Measurements from ENCODE around the gene NELFB. TPM values are rescaled to one million over a fixed set of nuclear protein-coding genes. Genes with fewer than 3 reads are reported as not detected.

The NELFB gene
- total and polyA plus RNA-seq, 9 of the 15 experiments (the other 6 are each of a cell fraction or from before 2014, with no cell fraction given): 0.24 to 84.0 (median 29.7) TPM

DNA sequence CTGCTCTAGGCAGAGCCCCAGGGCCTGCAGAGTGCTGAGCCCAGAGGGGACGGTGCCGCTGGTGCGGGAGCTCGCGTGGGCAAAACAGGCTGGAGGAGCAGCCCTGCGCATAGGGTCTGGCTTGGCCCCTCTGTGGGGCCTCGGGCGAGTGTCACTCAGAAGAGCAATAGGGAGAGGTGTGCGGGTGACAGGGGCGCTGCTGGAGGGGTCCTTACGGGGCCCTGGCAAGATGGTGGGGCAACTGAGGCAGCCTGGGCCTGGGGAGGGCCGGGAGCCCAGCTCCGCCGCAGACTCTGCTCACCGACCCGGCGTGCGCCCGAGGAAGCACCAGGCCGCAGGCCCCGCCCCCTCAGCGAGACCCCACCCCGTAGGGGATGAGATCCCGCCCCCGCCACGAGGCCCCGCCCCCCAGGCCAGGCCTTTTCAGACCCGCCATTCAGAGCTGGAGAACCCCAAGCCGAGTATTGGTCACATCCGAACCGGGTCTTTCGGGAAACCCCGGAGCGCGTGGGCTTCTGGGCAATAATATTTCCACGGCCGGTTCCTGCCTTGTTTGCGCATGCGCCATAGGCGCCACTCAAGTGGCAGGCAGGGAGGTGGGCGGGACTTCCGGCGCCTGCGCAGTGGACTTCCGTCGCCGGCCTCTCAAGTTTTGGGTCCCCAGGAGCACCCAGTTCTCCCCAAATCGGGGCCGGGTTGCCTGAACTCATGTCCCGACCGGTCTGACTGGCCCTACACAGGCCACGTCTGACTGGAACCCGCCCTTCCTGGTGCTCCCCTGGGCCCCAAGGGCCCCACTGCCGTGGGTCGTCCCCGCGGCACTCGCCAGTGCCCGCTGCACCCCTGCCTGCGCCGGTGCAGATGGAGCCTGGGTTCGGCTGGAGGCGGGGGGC lies 31.8 kb upstream of the NELFB start (continued):
- TF ChIP-seq IRF9 (tag; IDR thresholded peaks at IDR 0.05): no peak
- TF ChIP-seq HIVEP1 (CRISPR knock-in tag; IDR thresholded peaks at IDR 0.05): no peak
- TF ChIP-seq MAFF (IDR thresholded peaks at IDR 0.05; ENCODE audit: low read length): no peak
- TF ChIP-seq MAZ (CRISPR knock-in tag; conservative IDR thresholded peaks at IDR 0.05 in 1 of 2, IDR thresholded peaks at IDR 0.05 in 1 of 2): peak; percentile 16 to 50; a peak in 3 of 4 replicates
- peak; percentile 97 for TF ChIP-seq NRF1 (conservative IDR thresholded peaks at IDR 0.05 in 1 of 2, IDR thresholded peaks at IDR 0.05 in 1 of 2)
- TF ChIP-seq MGA (IDR thresholded peaks at IDR 0.05): peak; percentile 28; the same call in 1 of the 2 replicates
- TF ChIP-seq SP1 (CRISPR knock-in tag; IDR thresholded peaks at IDR 0.05): peak; percentile 65
- peak in 1 of 2 experiments; percentile 25; a peak in 2 of 4 replicates for TF ChIP-seq TBL1XR1 (IDR thresholded peaks at IDR 0.05; ENCODE audit: low read length in 2 of 2)
- no peak for TF ChIP-seq PTRF (tag; IDR thresholded peaks at IDR 0.05)
- peak; percentile 58 for TF ChIP-seq TBP (optimal IDR thresholded peaks at IDR 0.05; ENCODE audit: low read depth, low read length)
- TF ChIP-seq ZNF561 (CRISPR knock-in tag; conservative IDR thresholded peaks at IDR 0.05): no peak
- 0 out of 2 replicates have a peak, but pooled peaks have one; percentile 27 for TF ChIP-seq ETV5 (CRISPR knock-in tag; IDR thresholded peaks at IDR 0.05; ENCODE audit: low read depth)
- TF ChIP-seq CREM (IDR thresholded peaks at IDR 0.05; ENCODE audit: low read depth): peak; percentile 65; the same call in 1 of the 2 replicates
- no peak for TF ChIP-seq ILK (tag; IDR thresholded peaks at IDR 0.05; ENCODE audit: borderline replicate concordance, low read depth)
- 0 out of 2 replicates have a peak, but pooled peaks have one; percentile 68 for TF ChIP-seq ZBTB17 (CRISPR knock-in tag; IDR thresholded peaks at IDR 0.05)
